ENCODE data around the gene ECM2.

- TF ChIP-seq, protein P1, sequence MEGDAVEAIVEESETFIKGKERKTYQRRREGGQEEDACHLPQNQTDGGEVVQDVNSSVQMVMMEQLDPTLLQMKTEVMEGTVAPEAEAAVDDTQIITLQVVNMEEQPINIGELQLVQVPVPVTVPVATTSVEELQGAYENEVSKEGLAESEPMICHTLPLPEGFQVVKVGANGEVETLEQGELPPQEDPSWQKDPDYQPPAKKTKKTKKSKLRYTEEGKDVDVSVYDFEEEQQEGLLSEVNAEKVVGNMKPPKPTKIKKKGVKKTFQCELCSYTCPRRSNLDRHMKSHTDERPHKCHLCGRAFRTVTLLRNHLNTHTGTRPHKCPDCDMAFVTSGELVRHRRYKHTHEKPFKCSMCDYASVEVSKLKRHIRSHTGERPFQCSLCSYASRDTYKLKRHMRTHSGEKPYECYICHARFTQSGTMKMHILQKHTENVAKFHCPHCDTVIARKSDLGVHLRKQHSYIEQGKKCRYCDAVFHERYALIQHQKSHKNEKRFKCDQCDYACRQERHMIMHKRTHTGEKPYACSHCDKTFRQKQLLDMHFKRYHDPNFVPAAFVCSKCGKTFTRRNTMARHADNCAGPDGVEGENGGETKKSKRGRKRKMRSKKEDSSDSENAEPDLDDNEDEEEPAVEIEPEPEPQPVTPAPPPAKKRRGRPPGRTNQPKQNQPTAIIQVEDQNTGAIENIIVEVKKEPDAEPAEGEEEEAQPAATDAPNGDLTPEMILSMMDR (IDR thresholded peaks at IDR 0.05) = no peak
- TF ChIP-seq POLR2A (IDR thresholded peaks at IDR 0.05) = no peak
Observed at GRCh38 chr9:92506184-92506857, 29.5 kb downstream of the ECM2 start.

All from testis (tissue), 2 donors.